H1 (cell line): ENCODE data around the gene BORCS6. TPM values are rescaled to one million over a fixed set of nuclear protein-coding genes. Genes with fewer than 3 reads are reported as not detected.

Experiments used
- CBX5 ChIP-seq: fragments of 300-800, 300-1000 bp; sonication (generic); IDR thresholded peaks from 2 replicates; pipeline ENCODE4 v1.7.1; 2016; ENCODE audit warnings: antibody characterized with exemption, low read length, low read depth
- CTBP2 ChIP-seq: IDR thresholded peaks from 2 replicates; pipeline ENCODE4 v1.7.0; 2011; ENCODE audit warnings: borderline replicate concordance, mild to moderate bottlenecking, moderate library complexity, mixed read lengths, low read length; ENCODE audit not compliant: insufficient read depth, insufficient read length
- EZH2 ChIP-seq: fragments of 200-600 bp; sonication (generic); IDR thresholded peaks from 2 replicates; pipeline ENCODE4 v1.7.1; 2012; ENCODE audit warnings: low read depth, mild to moderate bottlenecking, moderate library complexity, low read length, inconsistent platforms; ENCODE audit not compliant: severe bottlenecking
- HDAC2 ChIP-seq, 2 experiments: fragments of 300-600 bp in 1 of 2; sonication (generic) in 1 of 2; IDR thresholded peaks; 2 replicates each; pipeline ENCODE4 v1.6.1; 2011 to 2012; ENCODE audit warnings: low read depth in 2 of 2, low read length in 2 of 2, mild to moderate bottlenecking in 2 of 2, moderate library complexity in 2 of 2, borderline replicate concordance in 1 of 2, inconsistent platforms in 1 of 2
- POLR2A ChIP-seq, 2 experiments: IDR thresholded peaks; 1 replicate in 1 of 2; 2 replicates in 1 of 2; pipeline ENCODE4 v1.6.1; 2011; ENCODE audit warnings: low read depth in 2 of 2, low read length in 2 of 2, mild to moderate bottlenecking in 2 of 2; ENCODE audit errors: control extremely low read depth in 1 of 2
- RAD21 ChIP-seq, 2 experiments: IDR thresholded peaks in 1 of 2; conservative IDR thresholded peaks in 1 of 2; 2 replicates each; pipeline ENCODE4 v1.6.1; 2011; ENCODE audit warnings: low read depth in 2 of 2, low read length in 2 of 2, improper control_type of control experiment in 1 of 2, inconsistent platforms in 1 of 2, mild to moderate bottlenecking in 1 of 2, moderate library complexity in 1 of 2
- SP4 ChIP-seq: IDR thresholded peaks from 2 replicates; pipeline ENCODE4 v1.6.1; 2012; ENCODE audit warnings: low read length, inconsistent platforms
- TBP ChIP-seq: IDR thresholded peaks from 2 replicates; pipeline ENCODE4 v1.6.1; 2011; ENCODE audit warnings: low read depth, low read length, improper control_type of control experiment
- polyA plus RNA-seq, 7 experiments: library from polyadenylated mRNA; depleted of rRNA in 3 of 7; stranded (reverse) in 5 of 7; unstranded in 2 of 7; fragments of >200 nt in 5 of 7; fragments of 200-250 nt in 2 of 7; gene quantifications; 1 replicate in 5 of 7; 2 replicates in 1 of 7; 4 replicates in 1 of 7; pipeline versions ENCODE4 v1.2.1 to v1.2.3, GENCODE V29; 2011 to 2013; ENCODE audit warnings: missing spikeins in 2 of 7, mixed read lengths in 2 of 7
- total RNA-seq: library from RNA; stranded (reverse); fragmentation: NEBNext Ultra II Directional; extraction: Animal tissue kit (Norgen Biotek cat#: 25700); gene quantifications from 2 replicates; pipeline ENCODE4 v1.2.1, GENCODE V29; 2021

Gene BORCS6
- total and polyA plus RNA-seq, 2 of the 8 experiments (the other 6 are each of a cell fraction or from before 2014, with no cell fraction given): 3.3 to 3.6 TPM

DNA sequence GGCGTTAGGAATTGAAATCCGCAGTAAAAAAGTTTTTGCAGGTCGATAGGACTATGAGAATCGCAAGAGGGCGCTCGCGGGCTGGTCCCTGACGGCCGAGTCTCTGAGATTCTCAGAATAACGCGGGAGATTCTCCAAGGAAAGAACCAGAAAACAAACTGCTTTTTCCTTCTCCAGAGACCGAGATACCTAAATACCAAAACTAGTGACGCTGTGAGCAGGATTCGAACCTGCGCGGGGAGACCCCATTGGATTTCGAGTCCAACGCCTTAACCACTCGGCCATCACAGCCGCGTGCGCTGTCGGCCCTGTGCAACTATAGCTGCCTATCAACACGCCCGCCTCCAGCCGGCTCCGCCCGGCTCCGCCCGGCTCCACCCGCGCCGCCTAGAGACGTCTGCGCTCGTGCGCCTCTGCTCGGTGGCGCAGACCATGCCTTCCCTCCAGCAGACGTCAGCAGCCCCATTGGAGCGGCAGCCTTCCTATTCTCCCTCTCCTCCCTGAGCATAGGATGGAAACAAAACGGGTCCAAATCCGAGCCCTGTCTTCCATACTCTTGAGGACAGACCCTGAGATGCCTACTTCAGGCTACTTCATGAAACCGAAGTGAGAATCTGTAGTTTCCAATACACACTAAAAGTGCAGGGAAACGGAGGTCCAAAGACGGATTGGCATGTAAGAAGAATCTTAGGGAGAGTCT, 51.2 kb downstream of the BORCS6 start (continued):
- TF ChIP-seq CTBP2: no peak
- TF ChIP-seq POLR2A (IDR thresholded peaks at IDR 0.05; ENCODE audit: control extremely low read depth in 1 of 2, low read depth in 2 of 2, low read length in 2 of 2): peak in 1 of 2 experiments; percentile 59; a peak in 1 of 3 replicates
- TF ChIP-seq RAD21 (IDR thresholded peaks at IDR 0.05 in 1 of 2, conservative IDR thresholded peaks at IDR 0.05 in 1 of 2; ENCODE audit: low read depth in 2 of 2, low read length in 2 of 2): peak; percentile 58 to 62
- TF ChIP-seq CBX5: no peak
- TF ChIP-seq HDAC2 (IDR thresholded peaks at IDR 0.05; ENCODE audit: borderline replicate concordance in 1 of 2, low read depth in 2 of 2, low read length in 2 of 2): peak; percentile 24 to 57; a peak in 1 of 4 replicates
- TF ChIP-seq EZH2: no peak
- TF ChIP-seq SP4: no peak
- peak; percentile 99 for TF ChIP-seq TBP
